ENCODE results near the gene GRAP2.

DNA sequence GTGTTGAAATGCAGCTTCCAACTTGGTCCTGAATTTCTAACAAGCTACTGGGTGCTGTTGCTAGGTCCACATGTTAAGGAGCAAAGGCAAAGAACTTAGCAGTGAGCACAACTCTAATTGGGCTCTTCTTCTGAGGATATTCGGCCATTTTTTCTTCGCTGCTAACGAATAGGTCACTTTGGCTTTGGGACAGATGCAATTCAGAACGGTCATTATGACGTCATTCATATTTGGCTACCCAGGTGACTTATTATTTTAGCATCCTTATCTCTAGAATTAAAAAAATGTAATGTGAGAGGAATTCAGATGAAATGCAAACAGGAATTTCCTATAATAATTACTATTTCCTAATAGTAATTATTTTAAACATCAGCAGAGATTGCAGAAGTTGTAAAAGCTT lies 73.2 kb downstream of the GRAP2 start:
- TF ChIP-seq POLR2AphosphoS5 (IDR thresholded peaks at IDR 0.05; ENCODE audit: insufficient read depth in 1 of 2, low read depth in 1 of 2), result no peak
- no peak for TF ChIP-seq POLR2A (IDR thresholded peaks at IDR 0.05)

All from vagina (tissue), 2 donors.